GM23338 (cell line): ENCODE results near the gene CEACAM21.

Experiments
- CREB1 ChIP-seq: fragments of 250-450 bp; sonication (Bioruptor Pico); IDR thresholded peaks from 2 replicates; pipeline ENCODE4 v1.5.0; 2020; ENCODE audit warnings: low read depth, mild to moderate bottlenecking, moderate library complexity
- CTCF ChIP-seq, 2 experiments: fragments of 200-600 bp in 1 of 2; sonication (generic) in 1 of 2; conservative IDR thresholded peaks; 2 replicates each; pipeline versions ENCODE4 v1.5.1 to v1.6.1; 2016 to 2017; ENCODE audit warnings: antibody characterized with exemption in 2 of 2, low read depth in 2 of 2, mild to moderate bottlenecking in 2 of 2, moderate library complexity in 1 of 2
- EZH2 ChIP-seq: fragments of 200-600 bp; sonication (generic); IDR thresholded peaks from one replicate; pipeline ENCODE4 v1.8.0; 2017; ENCODE audit warnings: antibody characterized with exemption, mild to moderate bottlenecking, low read depth; ENCODE audit not compliant: unreplicated experiment
- EZH2phosphoT487 ChIP-seq: fragments of 200-600 bp; sonication (generic); IDR thresholded peaks from one replicate; pipeline ENCODE4 v1.8.1; 2018; ENCODE audit warnings: antibody characterized with exemption; ENCODE audit not compliant: unreplicated experiment
- JUNB ChIP-seq: IDR thresholded peaks from one replicate; pipeline ENCODE4 v1.6.1; 2016; ENCODE audit warnings: antibody characterized with exemption; ENCODE audit not compliant: unreplicated experiment
- POLR2AphosphoS5 ChIP-seq: IDR thresholded peaks from 2 replicates; pipeline ENCODE4 v1.6.1; 2016; ENCODE audit warnings: antibody characterized with exemption, low read depth
- REST ChIP-seq: IDR thresholded peaks from one replicate; pipeline ENCODE4 v1.6.1; 2018; ENCODE audit warnings: antibody characterized with exemption; ENCODE audit not compliant: unreplicated experiment
- ZNF331 ChIP-seq: fragments of 250-450 bp; sonication (Bioruptor Pico); IDR thresholded peaks from 2 replicates; pipeline ENCODE4 v1.5.0; 2020; ENCODE audit warnings: low read depth, mild to moderate bottlenecking, moderate library complexity

- TF ChIP-seq CREB1 (no peak), EZH2phosphoT487 (no peak), CTCF (conservative IDR thresholded peaks at IDR 0.05; ENCODE audit: low read depth in 2 of 2) (no peak), POLR2AphosphoS5 (no peak), EZH2 (no peak), JUNB (no peak), ZNF331 (CRISPR knock-in tag) (no peak), REST (peak; percentile 88)
Observed at GRCh38 chr19:41588497-41589209, 12.7 kb downstream of the CEACAM21 start.
